ENCODE measurements around the gene HMCN2.

The HMCN2 gene

DNA sequence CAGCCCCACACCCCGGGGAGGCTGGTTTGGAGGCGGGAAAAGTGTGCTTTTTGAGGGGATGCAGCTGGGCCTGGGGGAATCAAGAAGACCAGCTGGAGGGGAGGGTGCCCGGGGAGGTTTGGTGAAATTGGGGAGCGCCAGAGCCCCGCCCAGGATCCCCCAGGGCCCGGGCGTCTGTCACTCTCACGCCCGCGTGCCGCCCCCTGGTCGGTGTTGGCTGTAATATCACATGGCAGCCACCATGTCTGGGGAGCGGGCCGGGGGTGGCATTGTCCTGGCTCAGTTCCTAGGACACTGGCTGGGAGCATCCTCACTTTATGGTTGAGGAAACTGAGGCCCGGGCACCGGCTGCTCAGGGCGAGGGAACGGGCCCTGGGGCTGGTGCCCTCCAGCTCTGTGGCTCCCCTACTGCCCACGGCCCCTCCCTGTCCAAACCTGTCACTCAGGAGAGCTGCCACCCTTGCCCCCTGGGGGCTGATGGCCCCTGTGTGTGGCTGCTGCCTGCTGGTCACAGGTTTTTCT, 206.7 kb downstream of the HMCN2 start:
- in situ Hi-C loops (cut with MboI; ENCODE audit: low pct_unique_long_range_greater_than_20kb, low sequenced_read_pairs, unreplicated experiment): no loop called here
- DNase-seq (ENCODE audit: low spot score): no peak
- TF ChIP-seq, protein P1, sequence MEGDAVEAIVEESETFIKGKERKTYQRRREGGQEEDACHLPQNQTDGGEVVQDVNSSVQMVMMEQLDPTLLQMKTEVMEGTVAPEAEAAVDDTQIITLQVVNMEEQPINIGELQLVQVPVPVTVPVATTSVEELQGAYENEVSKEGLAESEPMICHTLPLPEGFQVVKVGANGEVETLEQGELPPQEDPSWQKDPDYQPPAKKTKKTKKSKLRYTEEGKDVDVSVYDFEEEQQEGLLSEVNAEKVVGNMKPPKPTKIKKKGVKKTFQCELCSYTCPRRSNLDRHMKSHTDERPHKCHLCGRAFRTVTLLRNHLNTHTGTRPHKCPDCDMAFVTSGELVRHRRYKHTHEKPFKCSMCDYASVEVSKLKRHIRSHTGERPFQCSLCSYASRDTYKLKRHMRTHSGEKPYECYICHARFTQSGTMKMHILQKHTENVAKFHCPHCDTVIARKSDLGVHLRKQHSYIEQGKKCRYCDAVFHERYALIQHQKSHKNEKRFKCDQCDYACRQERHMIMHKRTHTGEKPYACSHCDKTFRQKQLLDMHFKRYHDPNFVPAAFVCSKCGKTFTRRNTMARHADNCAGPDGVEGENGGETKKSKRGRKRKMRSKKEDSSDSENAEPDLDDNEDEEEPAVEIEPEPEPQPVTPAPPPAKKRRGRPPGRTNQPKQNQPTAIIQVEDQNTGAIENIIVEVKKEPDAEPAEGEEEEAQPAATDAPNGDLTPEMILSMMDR (IDR thresholded peaks at IDR 0.05; ENCODE audit: extremely low read depth, insufficient read depth, missing control alignments): no peak

DNA sequence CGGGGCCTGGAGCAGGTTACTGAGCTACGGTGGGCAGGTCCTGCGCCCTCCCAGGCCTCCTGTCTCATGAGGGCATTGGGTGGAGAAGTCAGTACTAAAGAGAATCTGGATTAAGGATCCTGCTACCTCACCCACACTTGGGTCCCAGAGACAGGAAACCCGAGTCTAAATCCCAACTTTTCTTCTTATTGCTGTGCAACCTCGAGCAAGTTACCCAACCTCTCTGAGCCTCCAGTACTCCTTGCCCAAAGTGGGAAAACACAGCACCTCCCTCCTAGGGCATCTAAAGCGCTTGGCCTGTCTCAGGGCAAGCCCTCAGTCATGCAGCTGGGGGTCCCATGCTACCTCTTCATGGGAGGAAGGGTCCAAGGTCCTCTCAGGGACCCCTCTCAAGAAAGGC, 207.4 kb downstream of the HMCN2 start:
- TF ChIP-seq, protein P1 (IDR thresholded peaks at IDR 0.05; ENCODE audit: extremely low read depth, insufficient read depth, missing control alignments): no peak
- in situ Hi-C loops (cut with MboI; ENCODE audit: low pct_unique_long_range_greater_than_20kb, low sequenced_read_pairs, unreplicated experiment): no loop called here
- no peak for DNase-seq (ENCODE audit: low spot score)

DNA sequence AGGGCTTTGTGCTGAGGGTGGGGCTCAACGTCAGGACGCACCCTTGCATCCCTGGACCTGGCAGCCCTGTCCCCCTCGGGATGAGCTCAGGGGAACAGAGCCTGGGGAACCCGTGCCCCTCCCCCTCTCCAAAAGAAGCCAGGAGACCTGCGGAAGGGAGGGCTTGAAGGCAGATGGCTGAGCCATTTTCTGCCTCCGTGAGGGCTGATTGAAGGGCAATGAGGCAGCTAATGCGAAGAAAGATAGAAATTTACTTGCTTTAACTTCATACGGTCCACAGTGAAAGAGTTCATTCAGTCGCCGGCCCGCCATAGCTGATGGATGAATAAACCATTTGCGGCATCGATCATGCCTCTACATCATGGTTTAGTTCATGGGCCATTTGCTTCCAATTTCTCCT, 208.0 kb downstream of the HMCN2 start:
- DNase-seq (ENCODE audit: low spot score): no peak
- in situ Hi-C loops (cut with MboI; ENCODE audit: low pct_unique_long_range_greater_than_20kb, low sequenced_read_pairs, unreplicated experiment): no loop called here
- TF ChIP-seq, protein P1 (IDR thresholded peaks at IDR 0.05; ENCODE audit: extremely low read depth, insufficient read depth, missing control alignments): no peak

DNA sequence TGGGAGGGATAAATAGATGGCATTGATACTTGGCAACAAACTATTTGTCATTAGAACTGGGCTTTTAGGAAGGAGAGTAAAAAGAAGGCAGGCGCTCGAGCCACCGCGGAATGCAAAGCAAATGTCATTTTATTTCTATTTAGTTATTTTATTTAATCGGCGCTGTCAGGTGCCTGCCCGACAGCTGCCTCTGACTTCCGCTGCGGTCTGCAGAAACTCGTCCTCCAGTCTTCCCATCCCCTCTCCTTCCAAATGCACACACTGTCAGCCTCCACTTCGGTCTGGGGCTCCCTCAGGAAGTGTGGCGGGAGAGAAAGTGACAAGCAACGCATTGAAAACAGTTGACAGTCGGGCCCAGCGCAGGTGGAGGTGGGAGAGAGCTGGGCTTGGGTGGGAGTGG, 208.5 kb downstream of the HMCN2 start:
- TF ChIP-seq, protein P1 (IDR thresholded peaks at IDR 0.05; ENCODE audit: extremely low read depth, insufficient read depth, missing control alignments): no peak
- in situ Hi-C loops (cut with MboI; ENCODE audit: low pct_unique_long_range_greater_than_20kb, low sequenced_read_pairs, unreplicated experiment): no loop called here
- no peak for DNase-seq (ENCODE audit: low spot score)

DNA sequence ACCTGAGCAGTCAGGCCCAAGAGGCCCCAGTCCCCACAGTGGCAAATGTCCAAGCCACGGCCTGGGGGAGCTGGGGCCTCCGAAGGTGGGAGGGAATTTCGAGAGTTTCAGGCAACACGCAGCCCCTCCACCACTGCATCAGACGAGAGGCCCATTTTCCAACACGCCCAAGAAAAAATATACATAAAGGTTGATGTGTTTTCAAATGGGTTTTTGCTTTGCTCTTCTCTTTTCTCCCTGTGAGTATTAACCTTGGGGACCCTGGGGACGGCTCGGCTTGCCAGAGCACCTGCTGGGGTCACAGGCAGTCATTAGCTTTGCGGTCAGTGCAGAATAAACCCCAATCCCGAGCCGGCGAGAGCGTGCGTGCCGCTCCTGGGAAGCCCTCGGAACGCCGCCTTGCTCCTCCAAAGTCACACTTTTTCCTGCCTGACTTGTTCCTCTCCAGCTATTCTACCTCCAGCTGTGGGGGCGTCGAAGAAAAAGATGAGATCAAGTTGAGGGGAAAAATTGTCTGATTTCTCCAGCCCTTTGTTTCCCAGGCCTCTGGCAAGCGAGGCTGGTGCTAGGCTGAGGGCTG, 210.7 kb downstream of the HMCN2 start:
- in situ Hi-C loops (cut with MboI; ENCODE audit: low pct_unique_long_range_greater_than_20kb, low sequenced_read_pairs, unreplicated experiment): no loop called here
- TF ChIP-seq, protein P1 (IDR thresholded peaks at IDR 0.05; ENCODE audit: extremely low read depth, insufficient read depth, missing control alignments): no peak

DNA sequence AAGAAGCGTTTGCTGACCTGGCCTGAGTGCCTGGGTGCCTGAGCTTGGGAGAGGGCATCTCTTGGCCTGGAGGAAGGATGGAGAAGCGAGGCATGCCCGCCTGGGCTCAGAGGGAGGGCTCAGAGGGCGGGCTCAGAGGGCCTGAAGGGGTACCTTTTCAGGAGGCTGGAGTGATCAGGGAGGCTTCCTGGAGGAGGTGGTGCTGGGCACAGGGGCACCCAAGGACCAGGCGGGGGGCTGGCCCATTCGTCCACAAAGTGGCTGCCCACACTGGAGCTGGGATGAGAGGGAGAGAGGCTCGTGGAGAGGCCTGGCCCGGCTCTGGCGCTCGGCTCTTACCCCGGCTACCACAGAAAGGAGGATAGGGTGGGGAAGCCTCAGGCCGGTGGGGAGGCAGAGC, 212.0 kb downstream of the HMCN2 start:
- no peak for DNase-seq (ENCODE audit: low spot score)
- in situ Hi-C loops (cut with MboI; ENCODE audit: low pct_unique_long_range_greater_than_20kb, low sequenced_read_pairs, unreplicated experiment): no loop called here
- TF ChIP-seq, protein P1 (IDR thresholded peaks at IDR 0.05; ENCODE audit: extremely low read depth, insufficient read depth, missing control alignments): no peak

More for the DNA sequence above, 210.7 kb downstream of the HMCN2 start:
- no peak for DNase-seq (ENCODE audit: low spot score)

Data from GM13977 (cell line).